IMR-90 (cell line): ENCODE results near the gene ZNF35. TPM values are rescaled to one million over a fixed set of nuclear protein-coding genes. Genes with fewer than 3 reads are reported as not detected.

Source experiments
- ATAC-seq: fragments of 200-7000 bp; cut with Tn5 transposase; 2 replicates; pipeline ENCODE4 v1.9.1; 2020; ENCODE audit warnings: low read depth, mild to moderate bottlenecking, moderate library complexity
- BruUV-seq: library from RNA; stranded (reverse); fragments of 400-500 nt; replicated peaks from 2 replicates; lab custom pipeline; 2021; lab: Mats Ljungman, UMichigan
- CTCF ChIA-PET: fragments of 300-600 bp; formaldehyde crosslinking; extraction: SDS; loops from one replicate; lab custom pipeline; 2021; ENCODE audit warnings: antibody characterized with exemption; lab: Yijun Ruan, JAX
- POLR2A ChIA-PET: fragments of 300-600 bp; sonication (Branson Sonifier 250); formaldehyde crosslinking; loops from one replicate; lab custom pipeline; 2022; ENCODE audit warnings: antibody characterized with exemption; ENCODE audit not compliant: unreplicated experiment; lab: Charles Lee
- DNase-seq: peaks from one replicate; pipeline ENCODE4 v3.0.0; 2013
- H2AFZ ChIP-seq: replicated peaks from 2 replicates; pipeline ENCODE3; 2013; ENCODE audit warnings: low read length, mild to moderate bottlenecking; ENCODE audit not compliant: poor library complexity
- H2AK5ac ChIP-seq: 2 replicates; pipeline ENCODE4 v1.6.1; 2013; ENCODE audit warnings: low read depth, low read length, inconsistent platforms
- H2AK9ac ChIP-seq: replicated peaks from 2 replicates; pipeline ENCODE3; 2013; ENCODE audit warnings: mild to moderate bottlenecking, low read depth, low read length, moderate library complexity; ENCODE audit not compliant: poor library complexity
- H2BK120ac ChIP-seq: 2 replicates; pipeline ENCODE4 v1.6.1; 2013; ENCODE audit warnings: low read depth, low read length, inconsistent platforms
- H2BK15ac ChIP-seq: 3 replicates; pipeline ENCODE4 v1.6.1; 2013; ENCODE audit warnings: low read depth, low read length, inconsistent platforms
- H2BK20ac ChIP-seq: 2 replicates; pipeline ENCODE4 v1.6.1; 2013; ENCODE audit warnings: low read depth, mild to moderate bottlenecking, inconsistent platforms, low read length, moderate library complexity
- H2BK5ac ChIP-seq: 2 replicates; pipeline ENCODE4 v1.6.1; 2013; ENCODE audit warnings: mild to moderate bottlenecking, low read depth, low read length, inconsistent platforms; ENCODE audit not compliant: poor library complexity, severe bottlenecking
- H3K14ac ChIP-seq: replicated peaks from 2 replicates; pipeline ENCODE4 v1.6.1; 2013; ENCODE audit warnings: low read depth, low read length, inconsistent platforms
- H3K18ac ChIP-seq: 2 replicates; pipeline ENCODE4 v1.6.1; 2013; ENCODE audit warnings: low read depth, low read length, control low read depth
- H3K23ac ChIP-seq: 2 replicates; pipeline ENCODE4 v1.6.1; 2013; ENCODE audit warnings: low read depth, low read length, inconsistent platforms
- H3K27ac ChIP-seq: 2 replicates; pipeline ENCODE4 v1.5.1; 2013; ENCODE audit warnings: mild to moderate bottlenecking, control low read depth, low read length; ENCODE audit not compliant: insufficient read depth
- H3K27me3 ChIP-seq: 2 replicates; pipeline ENCODE4 v1.6.1; 2013; ENCODE audit warnings: low read length; ENCODE audit not compliant: control insufficient read depth, insufficient read depth
- H3K36me3 ChIP-seq: 2 replicates; pipeline ENCODE4 v1.6.1; 2013; ENCODE audit warnings: low read length, mixed read lengths; ENCODE audit not compliant: control insufficient read depth, insufficient read depth
- H3K4ac ChIP-seq: 2 replicates; pipeline ENCODE4 v1.6.1; 2013; ENCODE audit warnings: low read depth, low read length, inconsistent platforms
- H3K4me1 ChIP-seq: 2 replicates; pipeline ENCODE4 v1.6.1; 2013; ENCODE audit warnings: low read length, mixed read lengths; ENCODE audit not compliant: control insufficient read depth, insufficient read depth
- H3K4me2 ChIP-seq: 2 replicates; pipeline ENCODE4 v1.6.1; 2013; ENCODE audit warnings: low read depth, mild to moderate bottlenecking, control low read depth, low read length, moderate library complexity
- H3K4me3 ChIP-seq: 2 replicates; pipeline ENCODE4 v1.5.1; 2013; ENCODE audit warnings: low read depth, mild to moderate bottlenecking, control low read depth, low read length, moderate library complexity; ENCODE audit not compliant: insufficient read depth
- H3K56ac ChIP-seq: 2 replicates; pipeline ENCODE4 v1.6.1; 2013; ENCODE audit warnings: low read length, inconsistent platforms; ENCODE audit not compliant: insufficient read depth; ENCODE audit errors: extremely low read depth
- H3K79me1 ChIP-seq, 2 experiments: 2 replicates each; pipeline ENCODE4 v1.6.1; 2013; ENCODE audit warnings: low read length in 2 of 2, inconsistent platforms in 1 of 2, low read depth in 1 of 2
- H3K9ac ChIP-seq: 2 replicates; pipeline ENCODE4 v1.6.1; 2013; ENCODE audit warnings: low read depth, low read length, control low read depth
- H3K9me1 ChIP-seq: 2 replicates; pipeline ENCODE4 v1.6.1; 2013; ENCODE audit warnings: low read length, inconsistent platforms; ENCODE audit not compliant: insufficient read depth
- H3K9me3 ChIP-seq: 2 replicates; pipeline ENCODE4 v1.6.1; 2013; ENCODE audit warnings: low read length; ENCODE audit not compliant: control insufficient read depth, insufficient read depth
- H4K20me1 ChIP-seq: 2 replicates; pipeline ENCODE4 v1.6.1; 2013; ENCODE audit warnings: low read length, inconsistent platforms; ENCODE audit not compliant: insufficient read depth
- H4K5ac ChIP-seq: 2 replicates; pipeline ENCODE4 v1.6.1; 2013; ENCODE audit warnings: mild to moderate bottlenecking, low read depth, low read length, control low read depth
- H4K8ac ChIP-seq, 2 experiments: 2 replicates each; pipeline ENCODE4 v1.6.1; 2013; ENCODE audit warnings: low read depth in 2 of 2, low read length in 2 of 2, control low read depth in 1 of 2, inconsistent platforms in 1 of 2
- H4K91ac ChIP-seq: 2 replicates; pipeline ENCODE4 v1.6.1; 2013; ENCODE audit warnings: low read depth, low read length, inconsistent platforms; ENCODE audit not compliant: insufficient read depth
- BHLHE40 ChIP-seq: fragments of 150-350 bp; IDR thresholded peaks from 2 replicates; pipeline ENCODE4 v1.6.1; 2016; ENCODE audit warnings: mild to moderate bottlenecking, low read depth, low read length
- CEBPB ChIP-seq: IDR thresholded peaks from 2 replicates; pipeline ENCODE4 v1.6.1; 2012; ENCODE audit warnings: low read depth, low read length, improper control_type of control experiment
- CHD1 ChIP-seq: IDR thresholded peaks from 2 replicates; pipeline ENCODE4 v1.6.1; 2012; ENCODE audit warnings: low read depth, low read length, improper control_type of control experiment
- CTCF ChIP-seq: conservative IDR thresholded peaks from 2 replicates; pipeline ENCODE4 v1.5.1; 2012; ENCODE audit warnings: mild to moderate bottlenecking, low read depth, low read length, improper control_type of control experiment
- FOS ChIP-seq: fragments of 150-350 bp; IDR thresholded peaks from 2 replicates; pipeline ENCODE4 v1.6.1; 2016; ENCODE audit warnings: low read depth, low read length
- MAFK ChIP-seq: IDR thresholded peaks from 2 replicates; pipeline ENCODE4 v1.6.1; 2012; ENCODE audit warnings: low read depth, low read length, improper control_type of control experiment
- MAZ ChIP-seq: IDR thresholded peaks from 2 replicates; pipeline ENCODE4 v1.6.1; 2012; ENCODE audit warnings: low read depth, mild to moderate bottlenecking, low read length, improper control_type of control experiment, moderate library complexity, borderline replicate concordance
- MXI1 ChIP-seq: IDR thresholded peaks from 2 replicates; pipeline ENCODE4 v1.6.1; 2012; ENCODE audit warnings: low read depth, mild to moderate bottlenecking, low read length, moderate library complexity, borderline replicate concordance
- NFE2L2 ChIP-seq: fragments of 150-350 bp; IDR thresholded peaks from 2 replicates; pipeline ENCODE4 v1.6.1; 2016; ENCODE audit warnings: low read depth, mild to moderate bottlenecking, low read length
- POLR2A ChIP-seq: IDR thresholded peaks from 2 replicates; pipeline ENCODE4 v1.6.1; 2012; ENCODE audit warnings: mild to moderate bottlenecking, low read depth, low read length
- RAD21 ChIP-seq: IDR thresholded peaks from 2 replicates; pipeline ENCODE4 v1.6.1; 2012; ENCODE audit warnings: low read length, improper control_type of control experiment
- RCOR1 ChIP-seq: IDR thresholded peaks from 2 replicates; pipeline ENCODE4 v1.6.1; 2012; ENCODE audit warnings: mild to moderate bottlenecking, low read length, improper control_type of control experiment; ENCODE audit not compliant: insufficient replicate concordance
- RFX5 ChIP-seq: IDR thresholded peaks from 2 replicates; pipeline ENCODE4 v1.8.0; 2012; ENCODE audit warnings: low read depth, mild to moderate bottlenecking, low read length, moderate library complexity
- SMC3 ChIP-seq: fragments of 150-350 bp; IDR thresholded peaks from 2 replicates; pipeline ENCODE4 v1.6.1; 2016; ENCODE audit warnings: low read depth, mild to moderate bottlenecking, antibody characterized with exemption, low read length, moderate library complexity
- dilution Hi-C: fragments of 300-500 bp; cut with HindIII; formaldehyde crosslinking; loops from one replicate; pipeline ENCODE4 v1.14.3; 2018; ENCODE audit warnings: low sequenced_read_pairs; ENCODE audit not compliant: unreplicated experiment
- in situ Hi-C: fragments of 300-500 bp; cut with MboI; formaldehyde crosslinking; loops from 3 replicates; pipeline ENCODE4 v1.14.3; 2019; ENCODE audit warnings: low sequenced_read_pairs, inconsistent platforms, mixed read lengths
- intact Hi-C: fragments of 100-400 bp; cut with micrococcal nuclease; formaldehyde crosslinking; loops from 2 replicates; pipeline ENCODE4 v1.10.0; 2022
- polyA plus RNA-seq, 3 experiments: library from polyadenylated mRNA; depleted of rRNA; stranded (reverse); fragments of >200 nt; gene quantifications; 2 replicates each; pipeline ENCODE4 v1.2.3, GENCODE V29; 2012; ENCODE audit warnings: low replicate concordance in 1 of 3
- total RNA-seq: library from RNA; depleted of rRNA; stranded (reverse); fragments of >200 nt; gene quantifications from 2 replicates; pipeline ENCODE4 v1.2.3, GENCODE V29; 2012
- TF ChIP-seq, protein P1 (sequence below): fragments of 150-350 bp; IDR thresholded peaks from 2 replicates; pipeline ENCODE4 v1.6.1; 2016; ENCODE audit warnings: low read depth, mild to moderate bottlenecking, low read length, moderate library complexity, borderline replicate concordance
- TF ChIP-seq, protein P2 (sequence below): fragments of 150-350 bp; IDR thresholded peaks from 2 replicates; pipeline ENCODE4 v1.6.1; 2017; ENCODE audit warnings: mild to moderate bottlenecking, antibody characterized with exemption, low read length, low read depth

Gene ZNF35
- total and polyA plus RNA-seq, 2 of the 4 experiments (the other 2 are of a cell fraction): 3.8 to 19.5 TPM

DNA sequence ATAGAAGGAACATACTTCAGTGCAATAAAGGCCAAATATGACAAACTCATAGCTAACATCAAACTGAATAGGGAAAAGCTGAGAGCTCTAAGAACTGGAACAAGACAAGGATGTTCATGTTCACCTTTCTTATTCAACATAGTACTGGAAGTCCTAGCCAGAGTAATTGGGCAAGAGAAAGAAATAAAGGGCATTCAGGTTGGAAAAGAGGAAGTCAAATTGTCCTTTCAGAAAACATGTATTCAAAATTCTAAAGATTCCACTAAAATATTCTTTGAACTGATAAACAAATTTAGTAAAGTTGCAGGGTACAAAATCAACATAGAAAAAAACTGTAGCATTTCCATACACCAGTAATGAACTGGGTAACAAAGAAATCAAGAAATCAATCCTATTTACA is 35.9 kb upstream of the ZNF35 start:
- Histone ChIP-seq H3K27ac (no peak overlapping the region), H3K23ac (no peak overlapping the region), H4K8ac (no peak overlapping the region), H3K18ac (no peak overlapping the region), H3K79me1 (no peaks in the 10 kb centered on the region), H2BK120ac (no peak overlapping the region), H3K56ac (no peak overlapping the region), H2BK5ac (no peak overlapping the region), H3K4me3 (no peak overlapping the region), H3K9me3 (no peaks in the 10 kb centered on the region), H4K91ac (no peak overlapping the region), H3K14ac (no peak overlapping the region), H2BK20ac (no peak overlapping the region), H2AFZ (no peak overlapping the region), H3K27me3 (no peaks in the 10 kb centered on the region), H3K4ac (no peak overlapping the region), H2BK15ac (no peak overlapping the region), H4K5ac (no peak overlapping the region), H4K20me1 (no peaks in the 10 kb centered on the region), H3K9me1 (no peaks in the 10 kb centered on the region), H3K4me1 (no peaks in the 10 kb centered on the region), H3K9ac (no peak overlapping the region), H3K4me2 (no peak overlapping the region), H2AK5ac (no peak overlapping the region), H2AK9ac (no peak overlapping the region), H3K36me3 (no peaks in the 10 kb centered on the region)
- in situ Hi-C loops: no loop called here
- POLR2A ChIA-PET: no interaction called here
- ATAC-seq (no peak), DNase-seq (no peak)
- BruUV-seq: no TSS peak
- intact Hi-C loops: no loop called here
- dilution Hi-C loops: no loop called here
- no peak for TF ChIP-seq MXI1
- TF ChIP-seq, protein P1, sequence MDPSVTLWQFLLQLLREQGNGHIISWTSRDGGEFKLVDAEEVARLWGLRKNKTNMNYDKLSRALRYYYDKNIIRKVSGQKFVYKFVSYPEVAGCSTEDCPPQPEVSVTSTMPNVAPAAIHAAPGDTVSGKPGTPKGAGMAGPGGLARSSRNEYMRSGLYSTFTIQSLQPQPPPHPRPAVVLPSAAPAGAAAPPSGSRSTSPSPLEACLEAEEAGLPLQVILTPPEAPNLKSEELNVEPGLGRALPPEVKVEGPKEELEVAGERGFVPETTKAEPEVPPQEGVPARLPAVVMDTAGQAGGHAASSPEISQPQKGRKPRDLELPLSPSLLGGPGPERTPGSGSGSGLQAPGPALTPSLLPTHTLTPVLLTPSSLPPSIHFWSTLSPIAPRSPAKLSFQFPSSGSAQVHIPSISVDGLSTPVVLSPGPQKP: no peak
- no peak for TF ChIP-seq SMC3
- no peak for TF ChIP-seq MAFK
- no peak for TF ChIP-seq MAZ
- TF ChIP-seq FOS: no peak
- no peak for TF ChIP-seq RFX5
- TF ChIP-seq CTCF: no peak
- TF ChIP-seq, protein P2, sequence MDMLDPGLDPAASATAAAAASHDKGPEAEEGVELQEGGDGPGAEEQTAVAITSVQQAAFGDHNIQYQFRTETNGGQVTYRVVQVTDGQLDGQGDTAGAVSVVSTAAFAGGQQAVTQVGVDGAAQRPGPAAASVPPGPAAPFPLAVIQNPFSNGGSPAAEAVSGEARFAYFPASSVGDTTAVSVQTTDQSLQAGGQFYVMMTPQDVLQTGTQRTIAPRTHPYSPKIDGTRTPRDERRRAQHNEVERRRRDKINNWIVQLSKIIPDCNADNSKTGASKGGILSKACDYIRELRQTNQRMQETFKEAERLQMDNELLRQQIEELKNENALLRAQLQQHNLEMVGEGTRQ: no peak
- TF ChIP-seq POLR2A: no peak
- no peak for TF ChIP-seq CEBPB
- no peak for TF ChIP-seq BHLHE40
- TF ChIP-seq RAD21: no peak
- TF ChIP-seq CHD1: no peak
- TF ChIP-seq NFE2L2: no peak
- no peak for TF ChIP-seq RCOR1
- CTCF ChIA-PET: no interaction called here
